Measurements from ENCODE around the gene TSEN2. TPM values are rescaled to one million over a fixed set of nuclear protein-coding genes. Genes with fewer than 3 reads are reported as not detected.

TSEN2 gene
- total RNA-seq, 2 experiments from 2014 or later, result 33.2 to 41.4 TPM

DNA sequence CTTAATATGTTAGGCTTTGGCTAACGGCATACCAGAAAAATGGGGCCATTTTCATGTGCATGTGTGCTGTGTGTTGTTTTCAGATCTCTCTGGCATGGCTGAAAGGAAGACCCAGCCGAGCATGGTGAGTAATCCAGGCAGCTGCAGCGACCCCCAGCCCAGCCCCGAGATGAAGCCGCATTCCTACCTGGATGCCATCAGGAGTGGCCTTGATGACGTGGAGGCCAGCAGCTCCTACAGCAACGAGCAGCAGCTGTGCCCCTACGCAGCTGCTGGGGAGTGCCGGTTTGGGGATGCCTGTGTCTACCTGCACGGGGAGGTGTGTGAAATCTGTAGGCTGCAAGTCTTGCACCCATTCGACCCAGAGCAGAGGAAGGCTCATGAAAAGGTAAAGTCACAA, 87.7 kb downstream of the TSEN2 start:
- ChIA-PET CTCF (ENCODE audit: unreplicated experiment) (no interaction called here), POLR2A (no interaction called here)
- no TSS peak for BruUV-seq (replicated peaks)

GRCh38 chr3:12574131-12574530, 89.9 kb downstream of the TSEN2 start:
- intact Hi-C loops (cut with micrococcal nuclease; ENCODE audit: unreplicated experiment), result no loop called here
- no peak overlapping the region for H3K4me2 ChIP-seq (ENCODE audit: low read length)
- POLR2A ChIA-PET, result no interaction called here
- no peaks in the 10 kb centered on the region for H3K79me2 ChIP-seq (ENCODE audit: insufficient read depth, low read depth, low read length)
- H3K4me3 ChIP-seq (ENCODE audit: low read depth, low read length, poor library complexity, severe bottlenecking), result no peak overlapping the region
- no peak overlapping the region for H3K27ac ChIP-seq (ENCODE audit: low read depth, low read length, poor library complexity, severe bottlenecking)
- peaks cover 93% of the 10 kb centered on the region for H3K36me3 ChIP-seq (ENCODE audit: insufficient read depth, low read length)
- H4K20me1 ChIP-seq (ENCODE audit: insufficient read depth, low read length), result no peaks in the 10 kb centered on the region
- no peaks in the 10 kb centered on the region for H3K9me2 ChIP-seq (ENCODE audit: insufficient read depth, low read length)
- CTCF ChIA-PET (ENCODE audit: unreplicated experiment), result no interaction called here
- no peaks in the 10 kb centered on the region for H3K9me3 ChIP-seq (ENCODE audit: low read length)
- no peak for DNase-seq (ENCODE audit: low spot score)
- BruUV-seq (replicated peaks), result no TSS peak
- no peaks in the 10 kb centered on the region for H3K4me1 ChIP-seq (ENCODE audit: insufficient read depth, low read length, poor library complexity, severe bottlenecking)
- H2AFZ ChIP-seq (ENCODE audit: low read length), result no peak overlapping the region
- TF ChIP-seq, protein P1, sequence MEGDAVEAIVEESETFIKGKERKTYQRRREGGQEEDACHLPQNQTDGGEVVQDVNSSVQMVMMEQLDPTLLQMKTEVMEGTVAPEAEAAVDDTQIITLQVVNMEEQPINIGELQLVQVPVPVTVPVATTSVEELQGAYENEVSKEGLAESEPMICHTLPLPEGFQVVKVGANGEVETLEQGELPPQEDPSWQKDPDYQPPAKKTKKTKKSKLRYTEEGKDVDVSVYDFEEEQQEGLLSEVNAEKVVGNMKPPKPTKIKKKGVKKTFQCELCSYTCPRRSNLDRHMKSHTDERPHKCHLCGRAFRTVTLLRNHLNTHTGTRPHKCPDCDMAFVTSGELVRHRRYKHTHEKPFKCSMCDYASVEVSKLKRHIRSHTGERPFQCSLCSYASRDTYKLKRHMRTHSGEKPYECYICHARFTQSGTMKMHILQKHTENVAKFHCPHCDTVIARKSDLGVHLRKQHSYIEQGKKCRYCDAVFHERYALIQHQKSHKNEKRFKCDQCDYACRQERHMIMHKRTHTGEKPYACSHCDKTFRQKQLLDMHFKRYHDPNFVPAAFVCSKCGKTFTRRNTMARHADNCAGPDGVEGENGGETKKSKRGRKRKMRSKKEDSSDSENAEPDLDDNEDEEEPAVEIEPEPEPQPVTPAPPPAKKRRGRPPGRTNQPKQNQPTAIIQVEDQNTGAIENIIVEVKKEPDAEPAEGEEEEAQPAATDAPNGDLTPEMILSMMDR (conservative IDR thresholded peaks at IDR 0.05; ENCODE audit: low read length), result no peak
- TF ChIP-seq EZH2phosphoT487 (IDR thresholded peaks at IDR 0.05; ENCODE audit: borderline replicate concordance, low read depth, low read length), result no peak

More for the DNA sequence above, 87.7 kb downstream of the TSEN2 start:
- Histone ChIP-seq H3K9me2 (ENCODE audit: insufficient read depth, low read length) (no peaks in the 10 kb centered on the region), H3K36me3 (ENCODE audit: insufficient read depth, low read length) (peaks cover 85% of the 10 kb centered on the region), H2AFZ (ENCODE audit: low read length) (no peak overlapping the region), H3K4me1 (ENCODE audit: insufficient read depth, low read length, poor library complexity, severe bottlenecking) (peaks cover 6% of the 10 kb centered on the region), H3K4me3 (ENCODE audit: low read depth, low read length, poor library complexity, severe bottlenecking) (no peak overlapping the region), H3K27ac (ENCODE audit: low read depth, low read length, poor library complexity, severe bottlenecking) (no peak overlapping the region), H3K79me2 (ENCODE audit: insufficient read depth, low read depth, low read length) (peaks cover 14% of the 10 kb centered on the region), H4K20me1 (ENCODE audit: insufficient read depth, low read length) (no peaks in the 10 kb centered on the region), H3K4me2 (ENCODE audit: low read length) (no peak overlapping the region), H3K9me3 (ENCODE audit: low read length) (0 out of 2 replicates have a peak, but pooled peaks cover 4% of the 10 kb centered on the region)
- intact Hi-C loops (cut with micrococcal nuclease; ENCODE audit: unreplicated experiment), result no loop called here
- TF ChIP-seq, protein P1 (conservative IDR thresholded peaks at IDR 0.05; ENCODE audit: low read length), result no peak
- no peak for TF ChIP-seq EZH2phosphoT487 (IDR thresholded peaks at IDR 0.05; ENCODE audit: borderline replicate concordance, low read depth, low read length)
- DNase-seq (ENCODE audit: low spot score), result no peak

- Histone ChIP-seq H3K9me2 (ENCODE audit: insufficient read depth, low read length) (no peaks in the 10 kb centered on the region), H3K4me3 (ENCODE audit: low read depth, low read length, poor library complexity, severe bottlenecking) (no peak overlapping the region), H4K20me1 (ENCODE audit: insufficient read depth, low read length) (no peaks in the 10 kb centered on the region), H3K4me2 (ENCODE audit: low read length) (no peak overlapping the region), H3K79me2 (ENCODE audit: insufficient read depth, low read depth, low read length) (no peaks in the 10 kb centered on the region), H3K36me3 (ENCODE audit: insufficient read depth, low read length) (peaks cover 94% of the 10 kb centered on the region), H3K27ac (ENCODE audit: low read depth, low read length, poor library complexity, severe bottlenecking) (no peak overlapping the region), H3K9me3 (ENCODE audit: low read length) (no peaks in the 10 kb centered on the region), H3K4me1 (ENCODE audit: insufficient read depth, low read length, poor library complexity, severe bottlenecking) (no peaks in the 10 kb centered on the region), H2AFZ (ENCODE audit: low read length) (no peak overlapping the region)
- TF ChIP-seq EZH2phosphoT487 (IDR thresholded peaks at IDR 0.05; ENCODE audit: borderline replicate concordance, low read depth, low read length), result no peak
- TF ChIP-seq, protein P1 (conservative IDR thresholded peaks at IDR 0.05; ENCODE audit: low read length), result no peak
- DNase-seq (ENCODE audit: low spot score), result no peak
- POLR2A ChIA-PET, result no interaction called here
- CTCF ChIA-PET (ENCODE audit: unreplicated experiment), result no interaction called here
- intact Hi-C loops (cut with micrococcal nuclease; ENCODE audit: unreplicated experiment), result no loop called here
- BruUV-seq (replicated peaks), result no TSS peak
These were observed 90.4 kb downstream of the TSEN2 start for GRCh38 chr3:12574661-12575060.
